Measurements from ENCODE around the gene IL1RAPL1.

- no peak for TF ChIP-seq POU6F1 (CRISPR knock-in tag; IDR thresholded peaks at IDR 0.05; ENCODE audit: borderline replicate concordance, low read depth)
- no peak for TF ChIP-seq RARB (CRISPR knock-in tag; IDR thresholded peaks at IDR 0.05)
- no peak for TF ChIP-seq ZFP30 (CRISPR knock-in tag; IDR thresholded peaks at IDR 0.05)
- no peak for TF ChIP-seq GLIS3 (CRISPR knock-in tag; IDR thresholded peaks at IDR 0.05)
These were observed 1254.5 kb downstream of the IL1RAPL1 start for GRCh38 chrX:29841750-29842149.

Data from SK-N-SH treated with all-trans-retinoic acid at 6 μM for 48 hours (cell line).